GM21447 (cell line): ENCODE data around the gene SNAPC4.
"Not testable (repeated sequence)": the region's sequence is repeated elsewhere in the genome, so short reads cannot be mapped to it uniquely, and the experiment has no call there.

Experiments
- ATAC-seq: cut with Tn5 transposase; IDR thresholded peaks from one replicate; pipeline ENCODE4 v1.9.1; 2021; ENCODE audit not compliant: unreplicated experiment

Gene SNAPC4

DNA sequence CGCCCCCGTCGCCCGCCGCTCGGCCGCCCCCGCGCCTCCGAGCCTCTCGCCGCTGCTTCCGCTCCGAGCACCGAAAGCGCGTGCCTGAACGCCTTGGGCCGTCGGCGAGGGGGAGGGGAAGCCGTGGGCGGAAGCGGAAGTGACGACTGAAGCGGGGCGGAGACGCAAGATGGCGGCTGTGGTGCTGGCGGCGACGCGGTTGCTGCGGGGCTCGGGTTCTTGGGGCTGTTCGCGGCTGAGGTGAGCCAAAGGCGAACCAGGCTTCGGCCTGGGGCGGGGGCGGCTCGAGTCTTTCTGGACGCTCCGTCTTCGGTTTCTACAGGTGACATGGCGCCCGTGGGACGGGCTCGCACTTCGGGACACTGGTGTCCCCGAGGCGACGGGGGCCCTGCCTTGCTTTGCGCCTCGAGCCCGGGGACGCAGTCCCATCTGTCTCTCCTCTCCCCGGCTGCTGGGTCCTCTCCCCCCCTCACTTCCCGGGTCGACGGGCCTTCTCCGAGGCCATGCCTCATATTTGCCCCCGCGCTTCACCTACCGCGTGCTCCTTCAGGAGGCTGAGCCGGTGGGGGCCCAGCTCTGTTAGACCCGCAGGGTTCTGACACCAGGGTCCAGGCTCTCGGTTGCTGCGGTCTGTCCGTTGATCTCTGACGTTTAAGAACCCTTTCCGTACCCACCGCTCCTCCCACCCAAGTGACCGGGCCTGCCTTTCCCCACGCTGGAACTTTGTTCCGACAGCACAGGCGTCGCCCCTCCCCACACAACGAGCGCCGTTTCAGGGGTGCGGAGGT lies 10.7 kb upstream of the SNAPC4 start, which contains the start of the genes ENTR1 and PMPCA:
TSS of gene ENTR1 (minus strand) at position 115 of the 788 bp plus-strand sequence. CDS start 217 bp downstream, outside the sequence.
TSS of gene PMPCA (plus strand) at position 159 of the 788 bp plus-strand sequence. CDS start at position 170, 11 bp downstream.
- ATAC-seq, result peak; percentile 77

DNA sequence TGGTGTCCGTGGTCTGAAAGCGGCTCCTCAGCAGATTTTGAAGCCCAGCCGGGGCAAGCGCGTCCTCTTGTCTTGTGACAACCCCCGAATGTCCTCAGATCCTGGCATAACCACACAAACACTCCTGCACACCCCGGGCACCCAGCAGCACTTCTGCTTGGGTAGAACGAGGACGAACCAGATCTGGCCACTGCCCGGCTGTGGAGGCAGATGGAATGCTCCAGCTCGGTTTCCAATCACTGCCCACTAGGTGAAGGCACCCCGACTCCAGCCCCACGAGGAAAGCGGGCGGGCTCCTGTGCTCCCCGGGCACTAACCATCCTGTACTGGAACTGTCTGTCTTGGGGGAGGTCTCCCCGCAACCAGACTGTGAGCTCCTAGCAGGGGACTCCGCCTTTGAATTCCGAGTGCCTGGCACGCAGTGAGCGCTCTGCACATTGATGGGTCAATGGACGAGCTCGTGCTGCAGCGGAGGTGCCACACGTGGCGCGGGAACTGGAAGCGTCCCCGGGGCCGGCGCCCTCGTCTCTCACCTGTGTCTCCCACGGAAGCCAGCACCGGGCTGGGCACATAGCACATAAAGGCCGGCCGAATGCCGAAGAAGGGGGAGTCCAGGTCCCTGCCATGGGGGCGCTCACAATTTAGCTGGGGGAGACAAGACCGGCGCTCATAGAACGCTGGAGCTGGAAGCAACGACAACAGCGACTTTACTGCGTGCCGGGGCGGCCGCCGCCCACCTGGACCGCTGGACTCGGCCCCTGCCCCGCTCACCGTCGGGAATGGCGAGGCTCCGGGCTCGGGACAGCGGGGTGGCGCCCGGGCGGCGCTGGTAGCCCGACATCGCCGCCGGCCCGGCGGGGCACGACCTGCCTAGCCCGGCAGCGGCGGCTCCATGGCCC lies 9.8 kb upstream of the SNAPC4 start:
- ATAC-seq, result peak; percentile 23

DNA sequence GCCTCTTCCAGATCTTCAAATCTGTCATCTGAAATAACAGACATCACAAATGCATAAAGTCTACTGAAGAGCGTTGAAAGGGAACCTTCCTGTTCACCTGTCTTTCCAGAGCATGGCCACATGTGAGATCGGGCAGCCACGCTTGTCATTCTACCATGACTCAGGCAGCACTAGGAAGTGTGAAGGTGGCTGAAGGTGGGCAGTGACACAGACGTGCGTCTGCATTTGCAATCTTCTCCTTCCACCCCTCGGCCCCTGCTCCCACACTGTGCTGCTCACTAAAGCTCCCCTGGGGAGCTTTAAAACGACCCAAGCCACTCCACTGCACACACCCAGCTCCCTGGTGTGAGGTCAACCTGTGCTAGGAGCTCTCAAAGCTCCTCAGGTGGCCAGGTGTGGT lies 7.9 kb upstream of the SNAPC4 start:
- ATAC-seq, result no peak

DNA sequence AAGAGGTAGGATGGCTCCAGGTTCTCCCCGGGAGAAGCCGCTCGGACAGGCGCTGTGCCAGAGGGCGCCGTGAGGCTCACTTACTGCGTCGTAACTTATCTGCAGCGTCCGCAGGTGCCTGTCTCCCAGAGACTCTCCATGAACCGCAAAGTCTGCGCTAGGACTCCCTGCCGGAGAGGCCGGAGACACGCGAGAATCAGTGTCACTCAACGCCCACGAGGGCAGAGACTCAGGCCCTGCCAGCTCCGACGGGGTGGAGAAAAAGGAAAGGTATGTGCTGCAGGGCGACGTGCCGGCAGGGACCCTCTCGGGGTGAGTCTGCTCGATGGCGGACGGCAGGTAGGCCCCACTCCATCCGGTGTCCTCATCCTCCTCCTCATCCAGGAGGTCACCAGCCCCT lies 7.1 kb upstream of the SNAPC4 start:
- ATAC-seq, result not testable (repeated sequence)

DNA sequence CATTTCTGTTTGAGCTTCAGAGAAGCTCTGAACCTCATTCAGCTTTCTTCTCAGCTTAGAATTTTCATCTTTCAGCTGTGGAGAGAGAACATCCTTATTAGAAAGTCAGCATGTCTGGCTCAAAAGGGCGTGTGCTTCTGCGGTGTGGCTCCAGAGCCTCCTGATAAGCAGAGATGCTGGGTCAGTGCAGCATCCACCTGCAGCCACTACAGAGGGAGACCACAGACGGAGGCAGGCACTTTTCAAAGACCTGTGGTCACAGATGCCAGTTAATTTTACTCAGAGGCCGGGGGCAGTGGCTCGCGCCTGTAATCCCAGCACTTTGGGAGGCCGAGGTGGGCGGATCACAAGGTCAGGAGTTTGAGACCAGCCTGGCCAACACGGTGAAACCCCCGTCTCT lies 5.9 kb upstream of the SNAPC4 start:
- ATAC-seq, result not testable (repeated sequence)

DNA sequence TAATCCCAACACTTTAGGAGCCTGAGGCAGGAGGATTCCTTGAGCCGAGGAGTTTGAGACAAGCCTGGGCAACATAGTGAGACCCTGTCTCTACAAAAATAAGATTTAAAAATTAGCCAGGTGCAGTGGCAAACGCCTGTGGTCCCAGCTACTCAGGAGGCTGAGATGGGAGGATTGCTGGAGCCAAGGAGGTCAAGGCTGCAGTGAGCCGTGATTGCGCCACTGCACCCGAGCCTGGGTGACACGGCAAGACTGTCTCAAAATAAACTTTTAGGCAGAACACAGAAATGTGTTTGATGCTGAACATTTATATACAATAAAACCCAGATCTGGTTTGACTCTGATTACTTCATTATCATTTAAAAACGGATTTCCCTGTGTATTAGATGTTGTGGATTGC lies 5.5 kb upstream of the SNAPC4 start:
- ATAC-seq, result no peak

DNA sequence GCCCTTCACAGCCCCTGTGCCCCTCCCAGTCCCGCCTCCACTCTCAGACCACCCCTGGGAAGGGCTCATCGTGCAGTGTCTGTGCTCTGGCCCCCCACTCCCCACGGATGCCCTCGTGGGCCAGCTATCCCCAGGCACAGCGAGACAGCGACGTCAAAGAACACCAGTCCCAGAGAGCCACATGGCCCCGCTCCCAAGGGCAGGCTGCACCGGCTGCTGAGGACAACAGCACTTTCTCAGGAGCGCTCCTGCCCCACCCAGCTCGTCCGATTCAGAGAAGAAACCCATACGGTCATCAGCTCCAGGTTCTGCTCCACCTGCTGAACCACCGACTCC lies 4.8 kb upstream of the SNAPC4 start:
- ATAC-seq, result no peak

DNA sequence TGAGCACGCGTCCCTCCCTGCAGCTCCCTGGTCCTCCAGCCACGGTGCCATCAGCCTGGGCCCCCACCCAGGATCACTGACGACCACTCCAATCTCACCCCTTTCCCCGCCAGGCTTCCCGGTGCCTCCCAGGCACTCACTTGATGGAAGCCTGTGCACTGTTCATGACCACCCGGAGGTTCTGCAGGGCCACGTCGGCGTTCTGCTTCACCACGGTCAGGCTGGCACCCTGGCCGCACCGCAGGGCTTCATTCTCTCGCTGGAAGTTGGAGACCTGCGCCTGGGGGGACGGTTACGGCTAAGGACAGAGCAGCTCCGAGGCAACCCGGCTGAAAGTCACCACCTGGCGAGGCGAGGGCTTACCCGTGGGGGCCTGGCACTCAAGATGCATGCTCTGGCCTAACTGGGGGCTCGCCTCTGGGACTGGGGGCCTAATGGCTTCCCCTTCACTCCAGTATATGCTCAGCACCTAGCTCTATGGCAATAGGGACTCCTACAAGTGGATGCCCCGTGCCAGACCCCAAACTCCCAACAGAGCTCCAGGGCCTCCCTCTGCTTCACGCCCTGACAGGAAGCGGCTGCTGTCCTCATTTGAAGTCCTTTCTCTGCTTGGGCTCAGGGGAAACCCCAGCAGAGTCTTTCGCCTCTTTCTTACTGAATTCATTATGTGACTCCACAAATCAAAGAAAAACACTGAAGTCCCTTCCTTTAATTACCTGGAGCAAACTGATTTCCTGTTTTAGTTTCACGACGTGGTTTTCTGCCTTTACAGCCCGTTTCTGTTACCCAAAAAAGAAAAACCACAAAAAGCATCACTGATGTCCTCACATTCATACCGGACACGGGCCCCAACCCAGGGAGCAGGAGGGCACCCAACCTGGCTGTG lies 4.2 kb upstream of the SNAPC4 start:
- no peak for ATAC-seq

DNA sequence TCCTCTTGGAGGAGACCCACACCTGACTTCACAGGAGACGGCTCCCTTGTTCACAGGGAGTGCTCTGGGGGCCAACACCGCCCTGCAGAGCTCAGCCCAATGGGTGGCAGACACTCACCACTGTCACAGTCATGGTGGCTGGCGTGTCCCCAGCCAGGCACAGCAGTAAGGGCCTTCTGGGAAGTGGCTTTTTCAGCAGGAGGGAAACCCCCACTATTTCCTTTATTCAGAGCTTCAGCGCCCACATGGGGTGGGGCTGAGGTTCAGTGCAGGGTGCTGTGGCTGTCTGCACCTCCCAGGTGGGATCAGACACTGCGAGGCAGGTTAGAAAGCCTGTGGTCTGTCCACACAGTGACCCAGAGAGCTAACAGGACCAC lies 3.6 kb upstream of the SNAPC4 start:
- no peak for ATAC-seq

DNA sequence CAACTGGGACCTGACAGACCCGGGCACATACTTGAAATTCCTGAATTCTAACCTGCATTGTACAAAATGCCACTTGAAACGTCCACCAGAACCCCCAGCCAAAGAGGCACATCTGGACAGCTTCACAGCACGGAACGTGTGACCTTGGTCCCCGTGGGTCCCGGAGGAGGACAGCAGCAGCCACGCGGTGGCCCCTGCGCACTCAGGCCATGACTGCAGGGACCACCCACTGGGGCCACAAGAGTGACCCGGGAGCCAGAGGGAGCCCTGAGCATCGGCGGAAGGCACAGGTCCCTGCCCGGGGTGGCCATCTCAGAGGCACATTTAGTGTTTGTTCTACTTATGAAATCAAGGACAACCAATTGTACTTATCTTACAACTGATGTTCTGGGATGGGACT lies 2.1 kb upstream of the SNAPC4 start:
- ATAC-seq, result no peak

DNA sequence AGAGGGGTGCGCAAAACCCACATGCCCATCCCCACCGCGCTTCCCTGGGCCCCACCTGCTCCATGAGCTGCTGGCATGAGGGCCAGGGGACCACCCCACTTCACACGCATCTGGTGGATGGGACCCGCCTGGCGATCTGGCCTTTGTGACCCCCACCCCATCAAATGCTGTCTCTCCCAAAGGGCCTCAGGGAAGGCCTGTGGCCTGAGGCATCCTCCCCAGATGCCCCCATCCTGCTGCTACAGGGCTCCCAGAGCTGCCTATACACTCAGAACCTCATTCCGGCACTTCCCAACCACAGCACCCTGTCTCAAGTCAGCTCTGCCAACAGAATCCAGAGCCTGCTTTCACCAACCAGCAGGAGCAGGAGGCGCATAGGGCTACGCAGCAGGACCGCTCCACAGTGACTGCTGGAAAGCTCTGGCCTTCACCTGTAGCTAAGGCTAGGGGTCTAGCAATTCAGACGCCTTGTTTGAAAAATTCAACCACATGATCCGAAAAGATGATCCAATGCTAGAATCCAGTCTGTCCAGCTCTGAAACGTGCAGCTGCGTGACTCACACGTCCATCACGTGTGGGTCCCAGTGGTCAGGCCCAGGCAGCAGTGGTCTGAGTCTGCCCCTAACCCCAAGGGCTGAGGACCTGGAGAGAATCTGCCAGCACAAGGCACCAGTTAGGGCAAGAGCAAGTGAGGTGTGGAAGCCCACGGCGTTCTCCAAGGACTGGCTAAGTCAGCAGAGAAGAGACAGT lies 1.4 kb upstream of the SNAPC4 start:
- ATAC-seq, result no peak

DNA sequence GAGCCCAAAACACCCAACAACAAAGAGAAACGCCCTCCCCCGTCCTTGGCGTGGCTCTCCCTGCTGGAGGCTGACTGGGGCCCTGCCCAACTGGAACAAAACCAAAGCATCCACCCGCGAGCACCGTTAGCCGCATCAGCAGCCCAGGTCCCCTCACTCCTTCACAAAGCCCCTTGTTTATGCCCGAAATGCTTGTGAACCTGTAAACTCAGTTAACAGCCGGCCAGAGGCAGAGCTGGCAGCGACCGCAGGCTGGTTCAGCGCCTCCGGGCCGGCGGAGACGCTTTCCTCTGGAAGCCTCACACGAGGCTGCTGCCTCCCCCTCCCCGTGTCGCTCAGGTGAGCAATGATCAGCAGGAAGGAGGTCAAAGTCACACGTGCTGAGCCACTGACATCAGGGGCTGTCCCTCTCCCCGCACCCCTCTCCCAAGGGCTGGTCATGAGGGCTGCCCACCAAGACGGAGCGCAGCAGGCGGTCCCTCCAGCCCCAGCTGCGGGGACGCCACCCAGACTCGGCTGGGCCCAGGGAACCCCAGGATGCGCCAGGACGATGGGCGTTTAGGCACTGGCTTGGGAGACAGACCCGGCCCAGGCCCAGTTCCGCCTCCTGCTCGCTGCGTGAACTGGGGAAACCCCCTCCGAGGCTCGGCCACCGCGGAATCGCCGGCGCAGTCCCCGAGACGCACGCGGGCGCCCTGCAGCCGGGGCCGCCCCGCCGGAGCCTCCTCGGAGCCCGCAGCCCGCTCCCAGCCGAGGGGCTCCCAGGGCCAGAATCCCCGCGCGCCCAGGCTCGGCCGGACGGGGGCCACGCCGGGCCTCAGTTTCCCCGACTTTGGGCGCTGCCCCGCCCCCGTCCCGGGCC lies 563 bp downstream of the SNAPC4 start:
- ATAC-seq, result peak; percentile 27

DNA sequence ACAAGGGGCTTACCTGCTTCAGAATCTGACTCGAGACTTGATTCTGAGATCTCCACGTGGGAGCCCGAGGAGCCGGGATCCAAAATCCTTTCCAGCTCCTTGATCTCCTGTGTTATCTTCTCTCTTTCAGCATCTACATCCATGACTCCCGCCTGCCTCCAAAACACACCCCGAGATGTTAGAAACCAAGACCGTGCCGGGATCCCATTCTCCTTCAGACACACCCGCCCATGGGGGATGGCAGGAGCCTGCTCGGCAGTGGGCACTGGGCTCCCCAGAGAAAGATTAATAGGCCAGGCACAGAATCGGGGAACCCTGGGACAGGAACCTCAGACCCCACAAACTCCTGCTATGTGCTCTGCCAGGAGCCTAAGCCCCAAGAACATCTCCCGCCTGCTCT lies 1.7 kb downstream of the SNAPC4 start:
- ATAC-seq, result no peak

DNA sequence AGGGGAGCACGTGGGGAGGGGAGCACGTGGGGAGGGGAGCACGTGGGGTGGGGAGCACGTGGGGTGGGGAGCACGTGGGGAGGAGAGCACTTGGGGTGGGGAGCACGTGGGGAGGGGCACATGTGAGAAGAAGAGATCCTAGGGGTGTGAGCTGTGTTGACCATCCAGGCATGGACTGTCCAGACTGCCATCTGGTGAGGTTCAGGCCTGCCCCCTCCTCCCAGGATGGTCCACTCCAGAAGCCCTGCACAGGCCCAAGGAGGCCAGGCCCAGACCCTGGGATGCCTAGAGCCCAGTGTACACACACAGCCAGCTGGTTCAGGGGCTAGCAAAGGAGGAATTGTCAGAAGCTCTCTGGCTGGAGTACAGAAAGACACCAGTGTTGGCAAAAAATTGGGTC lies 2.3 kb downstream of the SNAPC4 start:
- no peak for ATAC-seq

DNA sequence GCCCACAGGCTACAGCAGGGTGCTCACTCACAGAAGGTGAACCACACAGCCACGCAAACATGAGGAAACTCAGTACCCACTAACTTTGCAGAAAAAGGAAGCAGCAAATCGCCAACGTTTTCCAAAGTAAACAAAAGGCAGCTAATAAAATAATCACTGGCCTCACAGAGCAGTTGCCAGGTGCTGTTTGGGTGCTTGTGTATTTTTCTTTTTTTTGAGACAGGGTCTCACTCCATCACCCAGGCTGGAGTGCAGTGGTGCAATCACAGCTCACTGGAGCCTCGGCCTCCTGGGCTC lies 3.8 kb downstream of the SNAPC4 start:
- ATAC-seq, result no peak

DNA sequence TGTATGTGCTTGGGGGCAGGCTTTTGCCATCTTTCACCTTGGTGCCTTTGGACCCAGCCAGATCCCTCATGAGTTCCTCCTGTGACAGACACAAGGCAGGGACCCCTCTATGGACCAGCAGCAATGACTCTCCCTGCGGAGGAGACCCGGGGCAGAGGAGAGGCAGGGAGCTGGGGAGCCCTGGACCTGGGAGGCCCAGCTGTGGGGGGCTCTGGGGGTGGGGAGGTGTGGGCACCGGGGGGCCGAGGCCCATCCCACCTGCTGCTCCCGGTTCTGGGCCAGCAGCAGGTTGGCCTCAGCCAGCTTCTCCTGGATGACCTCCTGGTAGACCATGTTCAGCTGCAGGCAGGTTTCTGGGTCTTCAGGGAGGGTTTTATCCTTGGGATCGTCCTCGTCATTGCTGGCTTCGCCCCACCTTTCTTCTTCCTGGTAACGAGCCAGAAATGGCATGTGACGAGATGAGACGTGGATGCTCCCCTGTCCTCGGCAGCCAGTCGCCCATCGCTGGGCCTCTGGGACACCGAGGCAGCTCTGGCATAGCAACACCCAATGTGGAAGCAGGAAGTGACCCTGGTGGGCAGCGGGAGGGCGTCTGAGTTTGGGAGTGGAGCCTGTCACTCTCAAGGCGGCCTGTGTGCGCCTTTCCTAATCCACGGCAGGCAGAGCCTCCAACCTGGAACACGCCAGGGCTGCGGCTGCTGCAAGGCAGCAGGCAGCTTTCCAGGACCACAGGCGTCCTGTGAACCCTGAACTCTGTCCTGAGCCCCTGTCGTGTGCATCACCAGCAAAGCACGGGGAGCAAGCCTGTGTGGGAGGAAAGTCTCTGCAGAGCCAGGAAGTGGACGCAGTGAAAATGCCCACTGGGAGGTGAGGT lies 4.4 kb downstream of the SNAPC4 start:
- no peak for ATAC-seq

DNA sequence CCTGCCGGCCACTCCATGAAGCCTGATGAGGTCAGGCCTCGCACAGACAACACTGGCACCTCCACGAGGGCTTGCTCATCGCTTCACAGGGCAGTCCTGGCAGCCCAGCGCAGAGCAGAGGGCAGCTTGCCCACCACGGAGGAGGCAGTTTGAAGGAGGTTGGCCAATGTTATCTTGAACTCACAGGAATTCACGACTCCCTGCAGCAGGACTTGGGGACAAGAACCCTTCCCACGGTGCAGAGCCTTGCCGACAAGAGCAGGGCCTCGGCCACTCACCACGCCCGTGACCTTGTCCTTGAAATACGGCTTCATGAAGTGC lies 5.0 kb downstream of the SNAPC4 start:
- no peak for ATAC-seq

DNA sequence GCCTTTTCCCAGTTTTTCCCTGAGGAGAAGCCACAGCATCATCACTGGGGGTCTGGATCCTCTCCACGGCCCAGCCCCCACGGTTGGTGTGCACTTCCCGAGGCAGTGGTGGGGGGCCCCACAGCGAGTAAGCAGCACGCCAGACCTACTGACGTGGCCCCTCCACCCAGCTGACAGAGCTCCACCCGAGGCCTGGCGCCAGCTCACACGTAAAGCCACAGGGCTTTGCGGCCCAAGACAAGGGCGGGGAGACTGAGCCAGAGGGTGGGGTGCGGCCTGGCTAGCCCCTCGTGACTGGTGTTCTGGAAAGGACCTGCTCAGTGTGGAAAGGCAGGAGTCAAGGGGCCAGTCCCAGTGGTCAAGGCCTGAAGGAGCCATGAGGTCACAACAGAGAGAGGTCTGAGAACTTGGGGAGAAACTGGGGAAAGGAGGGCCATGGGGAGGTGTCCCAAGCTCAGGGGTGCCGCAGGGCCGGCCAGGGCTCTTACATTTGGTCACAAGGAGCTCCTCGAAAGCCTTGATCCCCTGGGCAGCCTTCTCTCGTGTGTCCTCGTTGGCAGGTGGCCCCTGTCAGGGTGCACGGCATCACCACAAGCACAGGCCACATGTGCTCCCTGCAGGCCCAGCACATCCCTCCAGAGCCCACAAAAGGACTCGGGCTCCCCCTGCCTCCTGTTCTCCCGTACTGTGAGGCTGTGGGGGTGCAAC lies 5.5 kb downstream of the SNAPC4 start:
- no peak for ATAC-seq
